IMR-90 (cell line): ENCODE measurements around the gene PLEKHG5. TPM values are rescaled to one million over a fixed set of nuclear protein-coding genes. Genes with fewer than 3 reads are reported as not detected.

Source experiments
- ATAC-seq: fragments of 200-7000 bp; cut with Tn5 transposase; 2 replicates; pipeline ENCODE4 v1.9.1; 2020; ENCODE audit warnings: low read depth, mild to moderate bottlenecking, moderate library complexity
- BruUV-seq: library from RNA; stranded (reverse); fragments of 400-500 nt; replicated peaks from 2 replicates; lab custom pipeline; 2021; lab: Mats Ljungman, UMichigan
- CTCF ChIA-PET: fragments of 300-600 bp; formaldehyde crosslinking; extraction: SDS; loops from one replicate; lab custom pipeline; 2021; ENCODE audit warnings: antibody characterized with exemption; lab: Yijun Ruan, JAX
- POLR2A ChIA-PET: fragments of 300-600 bp; sonication (Branson Sonifier 250); formaldehyde crosslinking; loops from one replicate; lab custom pipeline; 2022; ENCODE audit warnings: antibody characterized with exemption; ENCODE audit not compliant: unreplicated experiment; lab: Charles Lee
- DNase-seq: peaks from one replicate; pipeline ENCODE4 v3.0.0; 2013
- H2AFZ ChIP-seq: replicated peaks from 2 replicates; pipeline ENCODE3; 2013; ENCODE audit warnings: low read length, mild to moderate bottlenecking; ENCODE audit not compliant: poor library complexity
- H2AK5ac ChIP-seq: 2 replicates; pipeline ENCODE4 v1.6.1; 2013; ENCODE audit warnings: low read depth, low read length, inconsistent platforms
- H2AK9ac ChIP-seq: replicated peaks from 2 replicates; pipeline ENCODE3; 2013; ENCODE audit warnings: mild to moderate bottlenecking, low read depth, low read length, moderate library complexity; ENCODE audit not compliant: poor library complexity
- H2BK120ac ChIP-seq: 2 replicates; pipeline ENCODE4 v1.6.1; 2013; ENCODE audit warnings: low read depth, low read length, inconsistent platforms
- H2BK15ac ChIP-seq: 3 replicates; pipeline ENCODE4 v1.6.1; 2013; ENCODE audit warnings: low read depth, low read length, inconsistent platforms
- H2BK20ac ChIP-seq: 2 replicates; pipeline ENCODE4 v1.6.1; 2013; ENCODE audit warnings: low read depth, mild to moderate bottlenecking, inconsistent platforms, low read length, moderate library complexity
- H2BK5ac ChIP-seq: 2 replicates; pipeline ENCODE4 v1.6.1; 2013; ENCODE audit warnings: mild to moderate bottlenecking, low read depth, low read length, inconsistent platforms; ENCODE audit not compliant: poor library complexity, severe bottlenecking
- H3K14ac ChIP-seq: replicated peaks from 2 replicates; pipeline ENCODE4 v1.6.1; 2013; ENCODE audit warnings: low read depth, low read length, inconsistent platforms
- H3K18ac ChIP-seq: 2 replicates; pipeline ENCODE4 v1.6.1; 2013; ENCODE audit warnings: low read depth, low read length, control low read depth
- H3K23ac ChIP-seq: 2 replicates; pipeline ENCODE4 v1.6.1; 2013; ENCODE audit warnings: low read depth, low read length, inconsistent platforms
- H3K27ac ChIP-seq: 2 replicates; pipeline ENCODE4 v1.5.1; 2013; ENCODE audit warnings: mild to moderate bottlenecking, control low read depth, low read length; ENCODE audit not compliant: insufficient read depth
- H3K27me3 ChIP-seq: 2 replicates; pipeline ENCODE4 v1.6.1; 2013; ENCODE audit warnings: low read length; ENCODE audit not compliant: control insufficient read depth, insufficient read depth
- H3K36me3 ChIP-seq: 2 replicates; pipeline ENCODE4 v1.6.1; 2013; ENCODE audit warnings: low read length, mixed read lengths; ENCODE audit not compliant: control insufficient read depth, insufficient read depth
- H3K4ac ChIP-seq: 2 replicates; pipeline ENCODE4 v1.6.1; 2013; ENCODE audit warnings: low read depth, low read length, inconsistent platforms
- H3K4me1 ChIP-seq: 2 replicates; pipeline ENCODE4 v1.6.1; 2013; ENCODE audit warnings: low read length, mixed read lengths; ENCODE audit not compliant: control insufficient read depth, insufficient read depth
- H3K4me2 ChIP-seq: 2 replicates; pipeline ENCODE4 v1.6.1; 2013; ENCODE audit warnings: low read depth, mild to moderate bottlenecking, control low read depth, low read length, moderate library complexity
- H3K4me3 ChIP-seq: 2 replicates; pipeline ENCODE4 v1.5.1; 2013; ENCODE audit warnings: low read depth, mild to moderate bottlenecking, control low read depth, low read length, moderate library complexity; ENCODE audit not compliant: insufficient read depth
- H3K56ac ChIP-seq: 2 replicates; pipeline ENCODE4 v1.6.1; 2013; ENCODE audit warnings: low read length, inconsistent platforms; ENCODE audit not compliant: insufficient read depth; ENCODE audit errors: extremely low read depth
- H3K79me1 ChIP-seq, 2 experiments: 2 replicates each; pipeline ENCODE4 v1.6.1; 2013; ENCODE audit warnings: low read length in 2 of 2, inconsistent platforms in 1 of 2, low read depth in 1 of 2
- H3K9ac ChIP-seq: 2 replicates; pipeline ENCODE4 v1.6.1; 2013; ENCODE audit warnings: low read depth, low read length, control low read depth
- H3K9me1 ChIP-seq: 2 replicates; pipeline ENCODE4 v1.6.1; 2013; ENCODE audit warnings: low read length, inconsistent platforms; ENCODE audit not compliant: insufficient read depth
- H3K9me3 ChIP-seq: 2 replicates; pipeline ENCODE4 v1.6.1; 2013; ENCODE audit warnings: low read length; ENCODE audit not compliant: control insufficient read depth, insufficient read depth
- H4K20me1 ChIP-seq: 2 replicates; pipeline ENCODE4 v1.6.1; 2013; ENCODE audit warnings: low read length, inconsistent platforms; ENCODE audit not compliant: insufficient read depth
- H4K5ac ChIP-seq: 2 replicates; pipeline ENCODE4 v1.6.1; 2013; ENCODE audit warnings: mild to moderate bottlenecking, low read depth, low read length, control low read depth
- H4K8ac ChIP-seq, 2 experiments: 2 replicates each; pipeline ENCODE4 v1.6.1; 2013; ENCODE audit warnings: low read depth in 2 of 2, low read length in 2 of 2, control low read depth in 1 of 2, inconsistent platforms in 1 of 2
- H4K91ac ChIP-seq: 2 replicates; pipeline ENCODE4 v1.6.1; 2013; ENCODE audit warnings: low read depth, low read length, inconsistent platforms; ENCODE audit not compliant: insufficient read depth
- BHLHE40 ChIP-seq: fragments of 150-350 bp; IDR thresholded peaks from 2 replicates; pipeline ENCODE4 v1.6.1; 2016; ENCODE audit warnings: mild to moderate bottlenecking, low read depth, low read length
- CEBPB ChIP-seq: IDR thresholded peaks from 2 replicates; pipeline ENCODE4 v1.6.1; 2012; ENCODE audit warnings: low read depth, low read length, improper control_type of control experiment
- CHD1 ChIP-seq: IDR thresholded peaks from 2 replicates; pipeline ENCODE4 v1.6.1; 2012; ENCODE audit warnings: low read depth, low read length, improper control_type of control experiment
- MAZ ChIP-seq: IDR thresholded peaks from 2 replicates; pipeline ENCODE4 v1.6.1; 2012; ENCODE audit warnings: low read depth, mild to moderate bottlenecking, low read length, improper control_type of control experiment, moderate library complexity, borderline replicate concordance
- MXI1 ChIP-seq: IDR thresholded peaks from 2 replicates; pipeline ENCODE4 v1.6.1; 2012; ENCODE audit warnings: low read depth, mild to moderate bottlenecking, low read length, moderate library complexity, borderline replicate concordance
- NFE2L2 ChIP-seq: fragments of 150-350 bp; IDR thresholded peaks from 2 replicates; pipeline ENCODE4 v1.6.1; 2016; ENCODE audit warnings: low read depth, mild to moderate bottlenecking, low read length
- POLR2A ChIP-seq: IDR thresholded peaks from 2 replicates; pipeline ENCODE4 v1.6.1; 2012; ENCODE audit warnings: mild to moderate bottlenecking, low read depth, low read length
- RAD21 ChIP-seq: IDR thresholded peaks from 2 replicates; pipeline ENCODE4 v1.6.1; 2012; ENCODE audit warnings: low read length, improper control_type of control experiment
- RFX5 ChIP-seq: IDR thresholded peaks from 2 replicates; pipeline ENCODE4 v1.8.0; 2012; ENCODE audit warnings: low read depth, mild to moderate bottlenecking, low read length, moderate library complexity
- SMC3 ChIP-seq: fragments of 150-350 bp; IDR thresholded peaks from 2 replicates; pipeline ENCODE4 v1.6.1; 2016; ENCODE audit warnings: low read depth, mild to moderate bottlenecking, antibody characterized with exemption, low read length, moderate library complexity
- WGBS, 2 experiments: methylation state at CpG; one replicate each; pipeline versions ENCODE4 v1.1.5 to v1.1.7; 2013; ENCODE audit warnings: missing lambda C conversion rate in 2 of 2; ENCODE audit not compliant: insufficient read length in 1 of 2; ENCODE audit errors: extremely low coverage in 2 of 2; 5-methylcytosine and 5-hydroxymethylcytosine counted together
- dilution Hi-C: fragments of 300-500 bp; cut with HindIII; formaldehyde crosslinking; loops from one replicate; pipeline ENCODE4 v1.14.3; 2018; ENCODE audit warnings: low sequenced_read_pairs; ENCODE audit not compliant: unreplicated experiment
- in situ Hi-C: fragments of 300-500 bp; cut with MboI; formaldehyde crosslinking; loops from 3 replicates; pipeline ENCODE4 v1.14.3; 2019; ENCODE audit warnings: low sequenced_read_pairs, inconsistent platforms, mixed read lengths
- intact Hi-C: fragments of 100-400 bp; cut with micrococcal nuclease; formaldehyde crosslinking; loops from 2 replicates; pipeline ENCODE4 v1.10.0; 2022
- polyA plus RNA-seq, 3 experiments: library from polyadenylated mRNA; depleted of rRNA; stranded (reverse); fragments of >200 nt; gene quantifications; 2 replicates each; pipeline ENCODE4 v1.2.3, GENCODE V29; 2012; ENCODE audit warnings: low replicate concordance in 1 of 3
- total RNA-seq: library from RNA; depleted of rRNA; stranded (reverse); fragments of >200 nt; gene quantifications from 2 replicates; pipeline ENCODE4 v1.2.3, GENCODE V29; 2012
- TF ChIP-seq, protein P1 (sequence below): conservative IDR thresholded peaks from 2 replicates; pipeline ENCODE4 v1.5.1; 2012; ENCODE audit warnings: mild to moderate bottlenecking, low read depth, low read length, improper control_type of control experiment
- TF ChIP-seq, protein P2 (sequence below): fragments of 150-350 bp; IDR thresholded peaks from 2 replicates; pipeline ENCODE4 v1.6.1; 2017; ENCODE audit warnings: mild to moderate bottlenecking, antibody characterized with exemption, low read length, low read depth

The PLEKHG5 gene
- total and polyA plus RNA-seq, 2 of the 4 experiments (the other 2 are of a cell fraction): 4.8 to 11.6 TPM

DNA sequence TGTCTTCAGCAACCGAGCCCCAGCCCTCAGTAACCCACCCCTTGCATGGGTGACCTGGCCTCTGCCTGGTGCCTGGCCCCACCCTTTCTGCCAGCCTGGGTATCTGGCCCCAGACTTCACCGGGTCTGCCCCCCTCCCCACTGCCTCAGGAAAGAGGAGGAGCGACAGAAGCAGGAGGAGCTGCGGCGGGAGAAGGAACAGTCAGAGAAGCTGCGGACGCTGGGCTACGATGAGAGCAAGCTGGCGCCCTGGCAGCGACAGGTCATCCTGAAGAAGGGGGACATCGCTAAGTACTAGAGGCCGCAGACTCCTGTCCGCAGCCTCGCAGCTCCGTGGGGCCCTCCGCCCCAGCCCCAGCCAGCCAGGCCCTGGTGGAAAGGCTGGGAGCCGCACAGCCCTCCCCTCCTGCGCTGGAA is 31.6 kb downstream of the PLEKHG5 start:
- Histone ChIP-seq H3K9ac (no peak overlapping the region), H2AK5ac (no peak overlapping the region), H3K56ac (no peak overlapping the region), H3K4me2 (no peak overlapping the region), H3K4me1 (no peaks in the 10 kb centered on the region; the same call in 1 of the 2 replicates), H4K5ac (no peak overlapping the region), H3K4ac (no peak overlapping the region), H2BK15ac (no peak overlapping the region), H4K20me1 (no peaks in the 10 kb centered on the region), H3K14ac (no peak overlapping the region), H3K27ac (no peak overlapping the region), H2BK20ac (no peak overlapping the region), H3K9me3 (no peaks in the 10 kb centered on the region), H3K27me3 (peaks cover 37% of the 10 kb centered on the region), H3K36me3 (peaks cover 15% of the 10 kb centered on the region), H3K18ac (no peak overlapping the region), H2BK5ac (no peak overlapping the region), H3K23ac (no peak overlapping the region), H3K9me1 (no peaks in the 10 kb centered on the region), H3K79me1 (no peaks in the 10 kb centered on the region), H4K8ac (no peak overlapping the region), H4K91ac (no peak overlapping the region), H2AK9ac (no peak overlapping the region), H2BK120ac (no peak overlapping the region), H3K4me3 (no peak overlapping the region), H2AFZ (no peak overlapping the region)
- DNase-seq (no peak), ATAC-seq (no peak; the same call in 1 of the 2 replicates)
- ChIA-PET CTCF (no interaction called here), POLR2A (no interaction called here)
- intact Hi-C loops (no loop called here), dilution Hi-C loops (no loop called here), in situ Hi-C loops (no loop called here)
- TF ChIP-seq, protein P1, sequence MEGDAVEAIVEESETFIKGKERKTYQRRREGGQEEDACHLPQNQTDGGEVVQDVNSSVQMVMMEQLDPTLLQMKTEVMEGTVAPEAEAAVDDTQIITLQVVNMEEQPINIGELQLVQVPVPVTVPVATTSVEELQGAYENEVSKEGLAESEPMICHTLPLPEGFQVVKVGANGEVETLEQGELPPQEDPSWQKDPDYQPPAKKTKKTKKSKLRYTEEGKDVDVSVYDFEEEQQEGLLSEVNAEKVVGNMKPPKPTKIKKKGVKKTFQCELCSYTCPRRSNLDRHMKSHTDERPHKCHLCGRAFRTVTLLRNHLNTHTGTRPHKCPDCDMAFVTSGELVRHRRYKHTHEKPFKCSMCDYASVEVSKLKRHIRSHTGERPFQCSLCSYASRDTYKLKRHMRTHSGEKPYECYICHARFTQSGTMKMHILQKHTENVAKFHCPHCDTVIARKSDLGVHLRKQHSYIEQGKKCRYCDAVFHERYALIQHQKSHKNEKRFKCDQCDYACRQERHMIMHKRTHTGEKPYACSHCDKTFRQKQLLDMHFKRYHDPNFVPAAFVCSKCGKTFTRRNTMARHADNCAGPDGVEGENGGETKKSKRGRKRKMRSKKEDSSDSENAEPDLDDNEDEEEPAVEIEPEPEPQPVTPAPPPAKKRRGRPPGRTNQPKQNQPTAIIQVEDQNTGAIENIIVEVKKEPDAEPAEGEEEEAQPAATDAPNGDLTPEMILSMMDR: no peak
- TF ChIP-seq RFX5 (no peak), CEBPB (no peak), NFE2L2 (no peak), POLR2A (no peak), RAD21 (no peak), MAZ (no peak), BHLHE40 (no peak), CHD1 (no peak), MXI1 (no peak), SMC3 (no peak)
- TF ChIP-seq, protein P2, sequence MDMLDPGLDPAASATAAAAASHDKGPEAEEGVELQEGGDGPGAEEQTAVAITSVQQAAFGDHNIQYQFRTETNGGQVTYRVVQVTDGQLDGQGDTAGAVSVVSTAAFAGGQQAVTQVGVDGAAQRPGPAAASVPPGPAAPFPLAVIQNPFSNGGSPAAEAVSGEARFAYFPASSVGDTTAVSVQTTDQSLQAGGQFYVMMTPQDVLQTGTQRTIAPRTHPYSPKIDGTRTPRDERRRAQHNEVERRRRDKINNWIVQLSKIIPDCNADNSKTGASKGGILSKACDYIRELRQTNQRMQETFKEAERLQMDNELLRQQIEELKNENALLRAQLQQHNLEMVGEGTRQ: no peak
- BruUV-seq: no TSS peak
- 38% methylated on average over 11 of the region's 18 CpGs; no CpG with 5 or more reads in 1 of the 2 experiments for WGBS, 2 experiments
